ENCODE data around the gene PSAPL1. TPM values are rescaled to one million over a fixed set of nuclear protein-coding genes. Genes with fewer than 3 reads are reported as not detected.

The PSAPL1 gene
- total RNA-seq, 1 donor from 2014 or later, result 0.14 TPM

DNA sequence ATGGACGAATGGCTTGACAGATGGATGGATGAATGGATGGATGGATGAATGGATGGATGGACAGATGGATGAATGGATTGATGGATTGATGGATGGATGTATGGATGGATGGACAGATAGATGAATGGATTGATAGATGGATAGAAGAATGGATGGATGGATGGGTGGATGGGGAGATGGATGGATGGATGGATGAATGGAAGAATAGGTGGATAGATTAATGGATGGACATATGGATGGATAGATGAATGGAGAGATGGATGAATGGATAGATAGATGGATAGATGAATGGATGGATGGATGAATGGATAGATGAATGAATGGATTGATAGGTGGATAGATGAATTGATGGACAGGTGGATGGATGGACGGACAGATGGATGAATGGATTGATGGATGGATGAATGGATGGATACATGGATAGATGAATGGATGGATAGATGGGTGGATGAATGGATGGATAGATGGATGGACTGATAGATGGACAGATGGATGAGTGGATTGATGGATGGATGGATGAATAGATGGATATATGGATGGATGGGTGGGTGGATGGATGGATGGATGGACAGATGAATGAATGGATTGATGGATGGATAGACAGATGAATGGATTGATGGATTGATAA lies 33.9 kb downstream of the PSAPL1 start:
- TF ChIP-seq, protein P1, sequence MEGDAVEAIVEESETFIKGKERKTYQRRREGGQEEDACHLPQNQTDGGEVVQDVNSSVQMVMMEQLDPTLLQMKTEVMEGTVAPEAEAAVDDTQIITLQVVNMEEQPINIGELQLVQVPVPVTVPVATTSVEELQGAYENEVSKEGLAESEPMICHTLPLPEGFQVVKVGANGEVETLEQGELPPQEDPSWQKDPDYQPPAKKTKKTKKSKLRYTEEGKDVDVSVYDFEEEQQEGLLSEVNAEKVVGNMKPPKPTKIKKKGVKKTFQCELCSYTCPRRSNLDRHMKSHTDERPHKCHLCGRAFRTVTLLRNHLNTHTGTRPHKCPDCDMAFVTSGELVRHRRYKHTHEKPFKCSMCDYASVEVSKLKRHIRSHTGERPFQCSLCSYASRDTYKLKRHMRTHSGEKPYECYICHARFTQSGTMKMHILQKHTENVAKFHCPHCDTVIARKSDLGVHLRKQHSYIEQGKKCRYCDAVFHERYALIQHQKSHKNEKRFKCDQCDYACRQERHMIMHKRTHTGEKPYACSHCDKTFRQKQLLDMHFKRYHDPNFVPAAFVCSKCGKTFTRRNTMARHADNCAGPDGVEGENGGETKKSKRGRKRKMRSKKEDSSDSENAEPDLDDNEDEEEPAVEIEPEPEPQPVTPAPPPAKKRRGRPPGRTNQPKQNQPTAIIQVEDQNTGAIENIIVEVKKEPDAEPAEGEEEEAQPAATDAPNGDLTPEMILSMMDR (IDR thresholded peaks at IDR 0.05), result no peak
- Histone ChIP-seq H3K27me3 (no peaks in the 10 kb centered on the region), H3K4me3 (no peak overlapping the region), H3K27ac (no peak overlapping the region), H3K9me3 (no peaks in the 10 kb centered on the region), H3K4me1 (no peaks in the 10 kb centered on the region), H3K36me3 (no peaks in the 10 kb centered on the region)
- DNase-seq (no peak), ATAC-seq (no peak)
- intact Hi-C loops (cut with DNase I), result no loop called here

DNA sequence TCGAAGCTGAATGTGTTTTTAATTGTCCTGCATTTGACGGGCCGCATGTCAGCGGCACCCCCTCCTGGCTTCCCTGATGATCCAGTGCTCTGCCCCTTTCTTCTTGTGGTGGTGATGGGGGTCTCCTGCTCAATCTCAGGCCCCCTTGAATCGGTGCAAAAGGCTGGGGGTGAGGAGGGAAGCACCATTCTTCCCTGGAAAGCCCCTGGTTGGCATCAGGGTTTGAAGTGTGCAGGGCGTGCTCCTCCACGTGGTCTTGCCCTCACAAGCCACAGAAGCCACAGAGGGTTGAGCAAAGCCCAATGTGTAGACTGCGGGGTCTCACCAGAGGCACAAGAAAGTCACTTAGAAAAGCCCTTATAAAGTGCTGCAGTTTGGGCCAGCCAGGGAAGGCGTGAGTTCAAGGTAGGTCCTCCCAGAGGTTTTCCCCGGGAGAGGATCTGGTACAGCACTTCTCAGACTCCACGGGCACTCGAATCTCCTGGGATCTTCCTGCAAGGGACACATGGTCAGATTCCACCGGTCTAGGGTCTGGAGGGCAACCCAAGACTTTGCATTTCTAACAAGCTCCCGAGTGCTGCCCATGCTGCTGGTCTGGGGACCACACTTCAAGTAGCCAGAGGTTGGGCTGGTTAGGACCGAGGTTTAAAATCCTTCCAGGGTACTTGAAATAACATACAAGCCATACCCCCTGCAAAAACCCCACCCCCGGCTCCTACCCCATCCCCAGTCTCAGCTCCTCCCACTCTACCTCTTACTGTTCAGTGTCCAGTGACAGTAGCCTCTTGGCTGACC lies 35.1 kb downstream of the PSAPL1 start:
- TF ChIP-seq, protein P1 (IDR thresholded peaks at IDR 0.05), result no peak
- H3K27ac ChIP-seq, result no peak overlapping the region
- no peak overlapping the region for H3K4me3 ChIP-seq
- H3K9me3 ChIP-seq, result no peaks in the 10 kb centered on the region
- H3K27me3 ChIP-seq, result no peaks in the 10 kb centered on the region
- DNase-seq, result no peak
- no peaks in the 10 kb centered on the region for H3K36me3 ChIP-seq
- no peak for ATAC-seq
- H3K4me1 ChIP-seq, result no peaks in the 10 kb centered on the region
- intact Hi-C loops (cut with DNase I), result no loop called here

DNA sequence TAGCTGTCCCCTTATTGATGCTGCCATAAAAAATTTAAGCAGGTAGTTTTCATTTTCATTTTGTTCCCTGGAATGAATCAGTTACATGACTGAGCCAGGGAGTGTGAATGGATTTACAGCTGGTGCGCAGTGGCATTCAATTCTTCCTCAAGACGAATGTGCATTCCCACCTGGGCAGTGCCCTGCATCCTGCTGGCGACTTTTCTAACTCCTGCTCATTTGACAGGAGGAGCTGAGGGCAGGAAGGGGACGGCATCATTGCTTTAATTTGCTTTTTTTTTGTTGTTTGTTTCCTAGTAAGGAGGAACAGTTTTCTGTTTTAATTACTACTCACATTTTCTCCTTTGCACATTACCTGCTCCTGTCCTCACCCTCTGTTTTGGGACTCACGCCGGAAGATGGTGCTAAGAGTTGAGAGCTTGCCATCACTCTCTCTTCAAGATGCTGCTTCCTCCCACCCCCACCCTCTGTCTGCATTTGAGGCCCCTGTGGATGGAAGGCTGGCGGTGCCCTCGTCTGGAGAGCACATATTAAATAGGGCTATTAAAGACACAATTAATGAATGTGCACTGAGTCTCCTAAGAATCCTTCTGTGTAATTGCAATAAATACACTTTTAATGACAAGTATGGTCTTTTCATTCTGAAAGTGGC lies 35.8 kb downstream of the PSAPL1 start:
- DNase-seq, result no peak
- H3K4me3 ChIP-seq, result no peak overlapping the region
- no peak for ATAC-seq
- no peaks in the 10 kb centered on the region for H3K4me1 ChIP-seq
- no peaks in the 10 kb centered on the region for H3K9me3 ChIP-seq
- H3K36me3 ChIP-seq, result no peaks in the 10 kb centered on the region
- TF ChIP-seq, protein P1 (IDR thresholded peaks at IDR 0.05), result no peak
- H3K27ac ChIP-seq, result no peak overlapping the region
- intact Hi-C loops (cut with DNase I), result no loop called here
- H3K27me3 ChIP-seq, result no peaks in the 10 kb centered on the region

DNA sequence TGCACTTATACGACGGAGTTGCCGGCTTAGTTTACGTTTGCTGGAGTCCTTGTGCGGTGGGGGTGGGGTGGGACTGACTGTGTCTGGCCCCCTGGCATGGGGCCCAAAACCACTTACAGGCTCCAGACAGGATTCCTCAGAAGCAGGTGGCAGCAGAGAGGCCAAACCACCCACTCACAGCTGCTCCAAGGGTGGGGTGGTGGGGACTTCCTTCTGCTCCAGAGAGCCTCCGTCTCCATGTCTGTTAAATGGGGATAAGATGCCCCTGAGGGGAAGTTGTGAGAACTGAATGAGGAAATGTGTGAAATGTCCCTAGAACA lies 36.7 kb downstream of the PSAPL1 start:
- no peaks in the 10 kb centered on the region for H3K4me1 ChIP-seq
- H3K27ac ChIP-seq, result no peak overlapping the region
- ATAC-seq (peak; percentile 87), DNase-seq (peak; percentile 89)
- TF ChIP-seq, protein P1 (IDR thresholded peaks at IDR 0.05), result no peak
- no peak overlapping the region for H3K4me3 ChIP-seq
- no peaks in the 10 kb centered on the region for H3K27me3 ChIP-seq
- no peaks in the 10 kb centered on the region for H3K36me3 ChIP-seq
- no peaks in the 10 kb centered on the region for H3K9me3 ChIP-seq
- intact Hi-C loops (cut with DNase I), result no loop called here

DNA sequence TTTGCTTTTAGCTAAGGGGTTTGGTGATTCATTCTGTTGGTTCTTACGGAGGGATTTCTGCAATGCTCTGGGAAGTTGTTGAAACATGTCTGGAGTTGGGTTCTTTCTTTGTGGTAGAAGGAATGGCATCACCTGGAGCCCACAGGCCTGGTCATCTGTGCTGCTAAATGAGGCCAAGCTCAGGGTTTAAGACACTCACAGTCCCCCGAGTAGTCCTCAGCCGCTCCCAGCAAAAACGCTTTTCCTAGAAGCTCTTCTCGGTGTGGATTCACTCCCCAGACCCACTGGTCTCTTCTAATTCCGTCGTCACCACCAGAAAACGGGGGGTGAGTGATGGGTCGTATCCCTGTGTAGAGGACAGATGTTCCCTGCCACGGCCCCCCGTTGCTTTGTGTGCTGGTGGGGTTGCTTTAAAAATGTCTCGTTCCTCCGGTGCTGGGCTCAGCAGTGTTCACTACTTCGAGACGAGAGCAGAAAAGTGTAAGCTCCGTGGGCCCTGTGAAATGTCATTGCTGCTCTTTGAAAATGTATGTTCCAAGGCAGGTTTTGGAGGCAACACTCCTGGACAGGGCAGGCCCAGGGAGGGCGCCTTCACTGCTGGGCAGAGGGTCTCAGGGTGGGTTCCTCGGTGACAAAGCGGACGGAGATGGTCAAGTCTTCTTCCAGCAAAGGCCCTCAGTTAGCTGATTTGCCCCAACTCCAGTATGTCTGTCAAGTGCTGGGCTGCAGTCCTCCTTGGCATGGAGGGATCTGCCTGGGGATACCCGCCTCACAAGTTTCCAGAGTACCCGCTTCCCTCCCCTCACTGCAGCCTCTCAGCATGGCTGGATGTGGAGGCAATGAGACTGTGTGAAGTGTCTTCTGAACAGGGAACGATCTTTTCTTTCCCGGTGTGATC lies 37.3 kb downstream of the PSAPL1 start:
- Histone ChIP-seq H3K4me1 (no peaks in the 10 kb centered on the region), H3K4me3 (no peak overlapping the region), H3K36me3 (no peaks in the 10 kb centered on the region), H3K9me3 (no peaks in the 10 kb centered on the region), H3K27ac (no peak overlapping the region), H3K27me3 (no peaks in the 10 kb centered on the region)
- DNase-seq, result no peak
- intact Hi-C loops (cut with DNase I), result no loop called here
- ATAC-seq, result no peak
- TF ChIP-seq, protein P1 (IDR thresholded peaks at IDR 0.05), result no peak

Measured in upper lobe of right lung (tissue), 1 donor.